Esophagus squamous epithelium (tissue), 5 donors: ENCODE results near the gene LAMA1. TPM values are rescaled to one million over a fixed set of nuclear protein-coding genes. Genes with fewer than 3 reads are reported as not detected.

Experiments used
- DNase-seq: peaks from one replicate; lab custom pipeline; 2025; lab: John Stamatoyannopoulos, UW
- H3K27ac ChIP-seq, 4 donors: fragments of 200-600 bp; sonication (generic); one replicate each; pipeline ENCODE4 v1.5.1; 2016 to 2019; ENCODE audit warnings: mild to moderate bottlenecking in 1 of 4
- H3K27me3 ChIP-seq, 4 donors: fragments of 200-600 bp; sonication (generic); 1 replicate in 3 of 4; 2 replicates in 1 of 4; pipeline versions ENCODE4 v1.5.1 to v1.6.0; 2017 to 2021; ENCODE audit warnings: antibody characterized with exemption in 1 of 4
- H3K36me3 ChIP-seq, 3 donors: fragments of 200-600 bp; sonication (generic); one replicate each; pipeline ENCODE4 v1.5.1; 2016 to 2019
- H3K4me1 ChIP-seq, 3 donors: fragments of 200-600 bp; sonication (generic); one replicate each; pipeline ENCODE4 v1.5.1; 2017 to 2019
- H3K4me3 ChIP-seq, 4 donors: fragments of 200-600 bp; sonication (generic); 1 replicate in 3 of 4; 2 replicates in 1 of 4; pipeline ENCODE4 v1.5.1; 2016 to 2019; ENCODE audit warnings: mild to moderate bottlenecking in 2 of 4, moderate library complexity in 1 of 4
- H3K9me3 ChIP-seq, 3 donors: fragments of 200-600 bp; sonication (generic); one replicate each; pipeline ENCODE4 v1.5.1; 2016 to 2019
- POLR2A ChIP-seq, 4 donors: fragments of 450-650 bp; IDR thresholded peaks; one replicate each; pipeline ENCODE4 v1.6.1; 2017; ENCODE audit warnings: antibody characterized with exemption in 4 of 4, mild to moderate bottlenecking in 4 of 4, moderate library complexity in 3 of 4
- WGBS, 2 donors: methylation state at CpG; one replicate each; pipeline ENCODE4 v1.1.5; 2018; 5-methylcytosine and 5-hydroxymethylcytosine counted together
- intact Hi-C: fragments of 100-400 bp; cut with DNase I; formaldehyde crosslinking; loops from one replicate; pipeline ENCODE4 v1.15.0; 2022
- total RNA-seq, 4 donors: library from RNA; depleted of rRNA; stranded (reverse); fragments of >200 nt; gene quantifications; one replicate each; pipeline ENCODE4 v1.1.0, GENCODE V29; 2016
- TF ChIP-seq, protein P1 (sequence below), 6 experiments: fragments of 450-650 bp in 4 of 6; fragments of 200-600 bp in 2 of 6; sonication (generic) in 2 of 6; IDR thresholded peaks; one replicate each; pipeline ENCODE4 v1.5.1; 2016 to 2019; ENCODE audit warnings: antibody characterized with exemption in 6 of 6, mild to moderate bottlenecking in 4 of 6, moderate library complexity in 4 of 6
- donor health status: DM: yes; HTN: yes; CAD: no.

LAMA1 gene
- total RNA-seq, 4 donors from 2014 or later, result 0.08 to 2.7 (median 1.6) TPM

GRCh38 chr18:7084080-7085065, 33.2 kb downstream of the LAMA1 start:
- Histone ChIP-seq H3K36me3 (no peaks in the 10 kb centered on the region), H3K4me1 (peaks cover 0 to 15% (median 0%) of the 10 kb centered on the region in 3 donors), H3K27ac (peak overlapping the region in 3 of 4 donors; percentile 2 to 65 (median 9)), H3K4me3 (no peak overlapping the region), H3K27me3 (no peaks in the 10 kb centered on the region), H3K9me3 (no peaks in the 10 kb centered on the region)
- no peak for DNase-seq
- 26% methylated on average over 6 of the region's 6 CpGs for WGBS, 2 donors
- intact Hi-C loops, result no loop called here
- TF ChIP-seq, protein P1, sequence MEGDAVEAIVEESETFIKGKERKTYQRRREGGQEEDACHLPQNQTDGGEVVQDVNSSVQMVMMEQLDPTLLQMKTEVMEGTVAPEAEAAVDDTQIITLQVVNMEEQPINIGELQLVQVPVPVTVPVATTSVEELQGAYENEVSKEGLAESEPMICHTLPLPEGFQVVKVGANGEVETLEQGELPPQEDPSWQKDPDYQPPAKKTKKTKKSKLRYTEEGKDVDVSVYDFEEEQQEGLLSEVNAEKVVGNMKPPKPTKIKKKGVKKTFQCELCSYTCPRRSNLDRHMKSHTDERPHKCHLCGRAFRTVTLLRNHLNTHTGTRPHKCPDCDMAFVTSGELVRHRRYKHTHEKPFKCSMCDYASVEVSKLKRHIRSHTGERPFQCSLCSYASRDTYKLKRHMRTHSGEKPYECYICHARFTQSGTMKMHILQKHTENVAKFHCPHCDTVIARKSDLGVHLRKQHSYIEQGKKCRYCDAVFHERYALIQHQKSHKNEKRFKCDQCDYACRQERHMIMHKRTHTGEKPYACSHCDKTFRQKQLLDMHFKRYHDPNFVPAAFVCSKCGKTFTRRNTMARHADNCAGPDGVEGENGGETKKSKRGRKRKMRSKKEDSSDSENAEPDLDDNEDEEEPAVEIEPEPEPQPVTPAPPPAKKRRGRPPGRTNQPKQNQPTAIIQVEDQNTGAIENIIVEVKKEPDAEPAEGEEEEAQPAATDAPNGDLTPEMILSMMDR (IDR thresholded peaks at IDR 0.05), result no peak
- TF ChIP-seq POLR2A (IDR thresholded peaks at IDR 0.05), result no peak

- Histone ChIP-seq H3K27me3 (no peaks in the 10 kb centered on the region), H3K9me3 (no peaks in the 10 kb centered on the region), H3K4me1 (peaks cover 0 to 15% (median 0%) of the 10 kb centered on the region in 3 donors), H3K36me3 (no peaks in the 10 kb centered on the region), H3K27ac (no peak overlapping the region), H3K4me3 (no peak overlapping the region)
- TF ChIP-seq POLR2A (IDR thresholded peaks at IDR 0.05), result no peak
- TF ChIP-seq, protein P1 (IDR thresholded peaks at IDR 0.05), result no peak
- 70 to 73% methylated on average over 2 of the region's 2 CpGs for WGBS, 2 donors
- intact Hi-C loops, result no loop called here
- DNase-seq, result no peak
These were observed 34.9 kb downstream of the LAMA1 start for GRCh38 chr18:7082671-7083070.

DNA sequence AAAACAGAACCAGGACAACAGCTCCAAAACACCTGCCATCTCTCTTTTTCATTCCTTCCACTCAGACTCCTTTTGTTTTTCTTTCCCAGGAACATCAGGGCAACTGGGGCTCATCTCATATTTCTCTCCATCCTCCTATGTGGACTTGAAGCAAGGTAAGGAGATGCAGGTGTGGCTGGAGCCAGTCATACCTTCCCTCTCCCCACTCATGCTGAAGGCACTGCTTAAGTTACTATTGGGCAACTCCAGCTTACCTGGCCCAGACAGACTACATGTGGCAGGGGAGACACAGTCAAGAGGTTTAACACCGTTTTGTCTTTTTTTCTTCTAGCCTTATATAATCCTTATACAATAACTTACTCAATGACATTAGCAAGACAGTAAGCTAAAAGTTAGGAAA, 38.4 kb downstream of the LAMA1 start:
- peaks cover 0 to 5% (median 0%) of the 10 kb centered on the region in 3 donors for H3K4me1 ChIP-seq

DNA sequence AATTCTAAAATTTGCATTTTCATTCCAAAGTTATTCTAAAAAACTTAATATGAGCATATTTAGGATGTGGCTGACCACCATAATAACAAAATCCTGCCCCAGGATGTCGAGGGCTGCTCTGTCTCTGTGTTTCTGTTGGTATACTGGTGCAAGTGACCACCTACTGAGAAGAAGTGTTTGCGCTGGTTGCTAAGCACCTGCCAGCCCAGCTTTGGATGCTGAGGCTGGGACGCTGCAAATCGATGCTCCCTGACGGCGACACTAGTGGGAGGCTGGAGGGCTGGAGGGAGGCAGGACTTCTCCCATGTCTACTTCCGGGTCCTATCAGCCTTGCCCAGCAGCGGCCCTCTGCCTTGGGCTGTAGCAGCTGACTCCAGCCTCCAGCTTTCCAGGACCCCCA, 45.0 kb downstream of the LAMA1 start:
- 67 to 87% methylated on average over 3 to 6 of the region's 8 CpGs for WGBS, 2 donors
- DNase-seq, result no peak
- TF ChIP-seq, protein P1 (IDR thresholded peaks at IDR 0.05), result no peak
- no peak for TF ChIP-seq POLR2A (IDR thresholded peaks at IDR 0.05)
- Histone ChIP-seq H3K4me3 (no peak overlapping the region), H3K27me3 (no peaks in the 10 kb centered on the region), H3K9me3 (no peaks in the 10 kb centered on the region), H3K36me3 (no peaks in the 10 kb centered on the region), H3K27ac (no peak overlapping the region), H3K4me1 (no peaks in the 10 kb centered on the region)
- intact Hi-C loops, result no loop called here

More for the DNA sequence above, 38.4 kb downstream of the LAMA1 start:
- no peaks in the 10 kb centered on the region for H3K36me3 ChIP-seq
- no peak overlapping the region for H3K27ac ChIP-seq
- no peak for DNase-seq
- H3K4me3 ChIP-seq, result no peak overlapping the region
- TF ChIP-seq, protein P1 (IDR thresholded peaks at IDR 0.05), result no peak
- TF ChIP-seq POLR2A (IDR thresholded peaks at IDR 0.05), result no peak
- WGBS, 2 donors, result 73 to 74% methylated on average over 1 of the region's 1 CpG
- H3K9me3 ChIP-seq, result no peaks in the 10 kb centered on the region
- H3K27me3 ChIP-seq, result no peaks in the 10 kb centered on the region
- intact Hi-C loops, result no loop called here

DNA sequence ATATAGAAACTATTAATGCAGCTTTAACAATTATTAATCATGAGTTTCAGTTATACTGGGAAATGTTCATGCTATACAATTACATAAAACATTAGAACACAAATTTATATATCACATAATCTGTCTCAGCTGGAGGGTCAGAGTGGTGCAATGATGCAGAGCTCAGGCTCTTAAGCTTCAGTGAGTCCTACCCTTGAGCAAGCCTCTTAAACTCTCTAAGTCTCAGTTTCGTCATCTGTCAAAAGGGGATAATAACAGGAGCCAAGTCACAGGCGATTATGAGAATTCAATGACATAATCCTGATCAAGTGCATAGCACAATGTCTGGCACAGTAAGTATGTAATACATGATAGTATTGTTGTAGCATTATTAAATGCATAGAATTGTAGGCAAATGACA, 46.0 kb downstream of the LAMA1 start:
- Histone ChIP-seq H3K9me3 (no peaks in the 10 kb centered on the region), H3K36me3 (no peaks in the 10 kb centered on the region), H3K4me3 (no peak overlapping the region), H3K27me3 (no peaks in the 10 kb centered on the region), H3K4me1 (no peaks in the 10 kb centered on the region), H3K27ac (no peak overlapping the region)
- intact Hi-C loops, result no loop called here
- TF ChIP-seq POLR2A (IDR thresholded peaks at IDR 0.05), result no peak
- TF ChIP-seq, protein P1 (IDR thresholded peaks at IDR 0.05), result no peak
- 55 to 60% methylated on average over 2 of the region's 2 CpGs for WGBS, 2 donors
- no peak for DNase-seq
